Gastrocnemius medialis (tissue), 4 donors: ENCODE data around the gene RCAN2.

Source experiments
- POLR2A ChIP-seq, 2 donors: fragments of 450-650 bp; IDR thresholded peaks; one replicate each; pipeline ENCODE4 v1.6.1; 2017; ENCODE audit warnings: antibody characterized with exemption in 2 of 2, mild to moderate bottlenecking in 2 of 2, moderate library complexity in 2 of 2
- TF ChIP-seq, protein P1 (sequence below), 5 experiments: fragments of 450-650 bp in 3 of 5; fragments of 200-600 bp in 2 of 5; sonication (generic) in 2 of 5; IDR thresholded peaks in 4 of 5; conservative IDR thresholded peaks in 1 of 5; 1 replicate in 4 of 5; 2 replicates in 1 of 5; pipeline ENCODE4 v1.5.1; 2016 to 2019; ENCODE audit warnings: antibody characterized with exemption in 5 of 5, mild to moderate bottlenecking in 3 of 5, moderate library complexity in 3 of 5

- TF ChIP-seq, protein P1, sequence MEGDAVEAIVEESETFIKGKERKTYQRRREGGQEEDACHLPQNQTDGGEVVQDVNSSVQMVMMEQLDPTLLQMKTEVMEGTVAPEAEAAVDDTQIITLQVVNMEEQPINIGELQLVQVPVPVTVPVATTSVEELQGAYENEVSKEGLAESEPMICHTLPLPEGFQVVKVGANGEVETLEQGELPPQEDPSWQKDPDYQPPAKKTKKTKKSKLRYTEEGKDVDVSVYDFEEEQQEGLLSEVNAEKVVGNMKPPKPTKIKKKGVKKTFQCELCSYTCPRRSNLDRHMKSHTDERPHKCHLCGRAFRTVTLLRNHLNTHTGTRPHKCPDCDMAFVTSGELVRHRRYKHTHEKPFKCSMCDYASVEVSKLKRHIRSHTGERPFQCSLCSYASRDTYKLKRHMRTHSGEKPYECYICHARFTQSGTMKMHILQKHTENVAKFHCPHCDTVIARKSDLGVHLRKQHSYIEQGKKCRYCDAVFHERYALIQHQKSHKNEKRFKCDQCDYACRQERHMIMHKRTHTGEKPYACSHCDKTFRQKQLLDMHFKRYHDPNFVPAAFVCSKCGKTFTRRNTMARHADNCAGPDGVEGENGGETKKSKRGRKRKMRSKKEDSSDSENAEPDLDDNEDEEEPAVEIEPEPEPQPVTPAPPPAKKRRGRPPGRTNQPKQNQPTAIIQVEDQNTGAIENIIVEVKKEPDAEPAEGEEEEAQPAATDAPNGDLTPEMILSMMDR (IDR thresholded peaks at IDR 0.05 in 4 of 5, conservative IDR thresholded peaks at IDR 0.05 in 1 of 5), result no peak
- no peak for TF ChIP-seq POLR2A (IDR thresholded peaks at IDR 0.05)
Measured at GRCh38 chr6:46538800-46539480, 47.7 kb upstream of the RCAN2 start.
